WTC11 (cell line): Measurements from ENCODE around the gene DHRS4L2. TPM values are rescaled to one million over a fixed set of nuclear protein-coding genes. Genes with fewer than 3 reads are reported as not detected.

Source experiments
- ATAC-seq: fragments of 200-7000 bp; cut with Tn5 transposase; 2 replicates; pipeline ENCODE4 v1.10.0; 2021; ENCODE audit warnings: mild to moderate bottlenecking, moderate library complexity
- CTCF ChIA-PET: fragments of 300-600 bp; sonication (Branson Sonifier 250); formaldehyde crosslinking; loops from one replicate; lab custom pipeline; 2021; ENCODE audit warnings: antibody characterized with exemption; lab: Charles Lee
- POLR2A ChIA-PET: fragments of 350-600 bp; sonication (Branson Sonifier 250); formaldehyde crosslinking; loops from one replicate; lab custom pipeline; 2021; ENCODE audit warnings: antibody characterized with exemption; lab: Charles Lee
- DNase-seq: peaks from one replicate; pipeline ENCODE4 v3.0.0; 2021; ENCODE audit warnings: low spot score
- H3K27ac Mint-ChIP-seq: 2 replicates; pipeline ENCODE4 v1.8.0; 2021; ENCODE audit warnings: mixed read lengths
- H3K27me3 Mint-ChIP-seq: 2 replicates; pipeline ENCODE4 v1.8.0; 2021; ENCODE audit warnings: low read depth, mild to moderate bottlenecking, moderate library complexity, mixed read lengths
- H3K36me3 Mint-ChIP-seq: 2 replicates; pipeline ENCODE4 v1.8.0; 2021; ENCODE audit warnings: mixed read lengths
- H3K4me1 Mint-ChIP-seq: 2 replicates; pipeline ENCODE4 v1.8.0; 2022; ENCODE audit warnings: mixed read lengths
- H3K4me3 Mint-ChIP-seq: 2 replicates; pipeline ENCODE4 v1.8.0; 2021; ENCODE audit warnings: mild to moderate bottlenecking, moderate library complexity, mixed read lengths
- H3K9me3 Mint-ChIP-seq: 2 replicates; pipeline ENCODE4 v1.8.0; 2021; ENCODE audit warnings: mixed read lengths
- ATF2 ChIP-seq: sonication (generic); formaldehyde crosslinking; IDR thresholded peaks from 2 replicates; pipeline ENCODE4 v1.8.1; 2022; ENCODE audit warnings: low read depth, missing genetic modification reagents, borderline replicate concordance
- E2F1 ChIP-seq: sonication (generic); formaldehyde crosslinking; IDR thresholded peaks from 2 replicates; pipeline ENCODE4 v1.8.0; 2022; ENCODE audit warnings: mild to moderate bottlenecking, missing genetic modification reagents
- EMX1 ChIP-seq: fragments of 250-450 bp; sonication (Bioruptor Pico); IDR thresholded peaks from 2 replicates; pipeline ENCODE4 v1.8.0; 2021; ENCODE audit warnings: mild to moderate bottlenecking
- FOXK1 ChIP-seq: sonication (generic); formaldehyde crosslinking; IDR thresholded peaks from 2 replicates; pipeline ENCODE4 v1.8.0; 2022; ENCODE audit warnings: mild to moderate bottlenecking, moderate library complexity, missing genetic modification reagents
- GRHL2 ChIP-seq: fragments of 250-450 bp; sonication (Bioruptor Pico); IDR thresholded peaks from 2 replicates; pipeline ENCODE4 v1.8.0; 2022; ENCODE audit warnings: mild to moderate bottlenecking, moderate library complexity; ENCODE audit not compliant: insufficient replicate concordance, severe bottlenecking
- JUN ChIP-seq: sonication (generic); formaldehyde crosslinking; IDR thresholded peaks from 2 replicates; pipeline ENCODE4 v1.8.0; 2023; ENCODE audit warnings: mild to moderate bottlenecking, missing genetic modification reagents
- NR1H2 ChIP-seq: sonication (generic); formaldehyde crosslinking; IDR thresholded peaks from 2 replicates; pipeline ENCODE4 v1.9.0; 2021; ENCODE audit warnings: mild to moderate bottlenecking, moderate library complexity, missing genetic modification reagents
- NR3C1 ChIP-seq: sonication (generic); formaldehyde crosslinking; conservative IDR thresholded peaks from 2 replicates; pipeline ENCODE4 v1.8.1; 2023; ENCODE audit warnings: low read depth, mild to moderate bottlenecking, missing genetic modification reagents
- PREB ChIP-seq: sonication (generic); formaldehyde crosslinking; IDR thresholded peaks from 2 replicates; pipeline ENCODE4 v1.8.1; 2022; ENCODE audit warnings: mild to moderate bottlenecking, missing genetic modification reagents, moderate library complexity, borderline replicate concordance
- RORB ChIP-seq: fragments of 250-450 bp; sonication (Bioruptor Pico); IDR thresholded peaks from 2 replicates; pipeline ENCODE4 v1.9.0; 2021; ENCODE audit warnings: mild to moderate bottlenecking
- SOX15 ChIP-seq: fragments of 250-450 bp; sonication (Bioruptor Pico); IDR thresholded peaks from 2 replicates; pipeline ENCODE4 v1.9.0; 2021; ENCODE audit warnings: mild to moderate bottlenecking
- TP53 ChIP-seq: sonication (generic); formaldehyde crosslinking; IDR thresholded peaks from 2 replicates; pipeline ENCODE4 v1.8.1; 2023; ENCODE audit warnings: mild to moderate bottlenecking, missing genetic modification reagents
- USF2 ChIP-seq: sonication (generic); formaldehyde crosslinking; IDR thresholded peaks from 2 replicates; pipeline ENCODE4 v1.8.1; 2023; ENCODE audit warnings: mild to moderate bottlenecking, missing genetic modification reagents, moderate library complexity
- ZMAT4 ChIP-seq: fragments of 250-450 bp; sonication (Bioruptor Pico); IDR thresholded peaks from 2 replicates; pipeline ENCODE4 v1.9.0; 2021; ENCODE audit warnings: mild to moderate bottlenecking
- ZNF138 ChIP-seq: sonication (generic); formaldehyde crosslinking; conservative IDR thresholded peaks from 2 replicates; pipeline ENCODE4 v1.8.1; 2022; ENCODE audit warnings: mild to moderate bottlenecking, moderate library complexity, missing genetic modification reagents
- ZNF232 ChIP-seq: sonication (generic); formaldehyde crosslinking; IDR thresholded peaks from 2 replicates; pipeline ENCODE4 v1.8.0; 2022; ENCODE audit warnings: mild to moderate bottlenecking, missing genetic modification reagents
- ZNF317 ChIP-seq: sonication (generic); formaldehyde crosslinking; IDR thresholded peaks from 2 replicates; pipeline ENCODE4 v1.8.1; 2023; ENCODE audit warnings: low read depth, mild to moderate bottlenecking, moderate library complexity, missing genetic modification reagents, borderline replicate concordance
- ZNF396 ChIP-seq: fragments of 250-450 bp; sonication (Bioruptor Pico); IDR thresholded peaks from 2 replicates; pipeline ENCODE4 v1.8.0; 2021; ENCODE audit warnings: mild to moderate bottlenecking, moderate library complexity, borderline replicate concordance
- ZSCAN18 ChIP-seq: fragments of 250-450 bp; sonication (Bioruptor Pico); IDR thresholded peaks from 2 replicates; pipeline ENCODE4 v2.1.2; 2022; ENCODE audit warnings: mild to moderate bottlenecking, moderate library complexity
- total RNA-seq: library from RNA; stranded (reverse); gene quantifications from 3 replicates; pipeline ENCODE4 v1.2.3, GENCODE V29; 2021

The DHRS4L2 gene
- total RNA-seq, 1 experiment from 2014 or later: 10.2 TPM

GRCh38 chr14:24054324-24054641, 65.6 kb downstream of the DHRS4L2 start (continued):
- TF ChIP-seq PREB (CRISPR knock-in tag) (no peak), NR3C1 (CRISPR knock-in tag) (no peak), ZNF396 (CRISPR knock-in tag) (no peak), ATF2 (CRISPR knock-in tag) (no peak), NR1H2 (CRISPR knock-in tag) (no peak), E2F1 (no peak), RORB (CRISPR knock-in tag) (no peak), ZSCAN18 (CRISPR knock-in tag) (no peak), EMX1 (CRISPR knock-in tag) (no peak), FOXK1 (CRISPR knock-in tag) (no peak), ZMAT4 (CRISPR knock-in tag) (no peak), USF2 (CRISPR knock-in tag) (no peak), ZNF138 (CRISPR knock-in tag) (no peak), ZNF317 (CRISPR knock-in tag) (no peak)

- no peak for ATAC-seq
- no peak for DNase-seq
- Mint-ChIP-seq H3K4me3 (no peak overlapping the region), H3K27me3 (no peaks in the 10 kb centered on the region; the same call in 1 of the 2 replicates), H3K27ac (no peak overlapping the region), H3K9me3 (no peaks in the 10 kb centered on the region), H3K4me1 (peaks cover 24% of the 10 kb centered on the region), H3K36me3 (no peaks in the 10 kb centered on the region)
- TF ChIP-seq PREB (CRISPR knock-in tag) (no peak), NR1H2 (CRISPR knock-in tag) (no peak), ZNF317 (CRISPR knock-in tag) (no peak), GRHL2 (CRISPR knock-in tag) (no peak), SOX15 (no peak), ZNF138 (CRISPR knock-in tag) (no peak), JUN (CRISPR knock-in tag) (no peak), ZNF232 (CRISPR knock-in tag) (no peak), FOXK1 (CRISPR knock-in tag) (no peak), TP53 (CRISPR knock-in tag) (no peak)
- ChIA-PET CTCF (interaction anchor here (1.0 to 4.9 kb wide), 3 partner anchors 36 to 55 kb away, joined by 5 to 254 read pairs (median 25); no protein-coding TSS in a partner anchor), POLR2A (interaction anchor here (0.9 to 1.1 kb wide), 2 partner anchors 26 to 39 kb away, joined by 4 to 6 read pairs; partner anchors contain the start of gene PCK2)
Observed at GRCh38 chr14:24054646-24055045, 65.9 kb downstream of the DHRS4L2 start.

Other genes starting within 250 kb of the DHRS4L2 start
- gene DHRS4, start 35.2 kb upstream of the DHRS4L2 start, total RNA-seq: 14.5 to 14.9 TPM (median 14.8 TPM) in 3 replicates
- 10.6 to 13.0 TPM (median 11.4 TPM) in 3 replicates for gene CARMIL3, start 63.1 kb downstream of the DHRS4L2 start, total RNA-seq
- gene CPNE6, start 82.6 kb downstream of the DHRS4L2 start, total RNA-seq: not detected in 3 replicates
- 51.2 to 67.0 TPM (median 59.2 TPM) in 3 replicates for gene PCK2, start 105.4 kb downstream of the DHRS4L2 start, total RNA-seq
- gene DCAF11, start 125.8 kb downstream of the DHRS4L2 start, total RNA-seq: 73.6 to 90.2 TPM (median 77.3 TPM) in 3 replicates
- gene NRL, start 126.0 kb downstream of the DHRS4L2 start, total RNA-seq: 1.3 to 2.3 TPM (median 1.6 TPM) in 3 replicates
- gene FITM1, start 141.7 kb downstream of the DHRS4L2 start, total RNA-seq: 0.25 to 0.39 TPM in 2 of 3 replicates, not detected in the other
- 76.8 to 99.1 TPM (median 98.8 TPM) in 3 replicates for gene PSME1, start 147.3 kb downstream of the DHRS4L2 start, total RNA-seq
- gene EMC9, start 152.7 kb downstream of the DHRS4L2 start, total RNA-seq: 41.3 to 47.9 TPM (median 44.4 TPM) in 3 replicates
- 103 to 112 TPM (median 103 TPM) in 3 replicates for gene PSME2, start 157.7 kb downstream of the DHRS4L2 start, total RNA-seq
- 63.0 to 86.2 TPM (median 68.4 TPM) in 3 replicates for gene RNF31, start 158.6 kb downstream of the DHRS4L2 start, total RNA-seq
- 15.6 to 16.2 TPM (median 15.7 TPM) in 3 replicates for gene IRF9, start 172.3 kb downstream of the DHRS4L2 start, total RNA-seq
- gene REC8, start 183.2 kb downstream of the DHRS4L2 start, total RNA-seq: 29.6 to 32.2 TPM (median 31.5 TPM) in 3 replicates
- 87.6 to 128 TPM (median 91.2 TPM) in 3 replicates for gene IPO4, start 199.9 kb downstream of the DHRS4L2 start, total RNA-seq
- 27.9 to 29.2 TPM (median 28.4 TPM) in 3 replicates for gene TM9SF1, start 206.5 kb downstream of the DHRS4L2 start, total RNA-seq
- gene TSSK4, start 216.8 kb downstream of the DHRS4L2 start, total RNA-seq: 0.13 to 0.16 TPM in 2 of 3 replicates, not detected in the other
- 32.7 to 38.5 TPM (median 36.5 TPM) in 3 replicates for gene CHMP4A, start 224.6 kb downstream of the DHRS4L2 start, total RNA-seq
- 12.6 to 18.4 TPM (median 16.9 TPM) in 3 replicates for gene MDP1, start 227.1 kb downstream of the DHRS4L2 start, total RNA-seq
- gene NEDD8, start 243.4 kb downstream of the DHRS4L2 start, total RNA-seq: 218 to 233 TPM (median 221 TPM) in 3 replicates
- 74.2 to 82.3 TPM (median 78.4 TPM) in 3 replicates for gene GMPR2, start 244.0 kb downstream of the DHRS4L2 start, total RNA-seq